CD14-positive monocyte (primary cell): Measurements from ENCODE around the gene S100Z. TPM values are rescaled to one million over a fixed set of nuclear protein-coding genes. Genes with fewer than 3 reads are reported as not detected.
A peak's percentile ranks its signal among the peaks of the same experiment; 100 is the strongest.

Experiments used
- DNase-seq, 3 donors: peaks; one replicate each; pipeline ENCODE4 v3.0.0-alpha.2; 2011 to 2022
- H2AFZ ChIP-seq: 2 replicates; pipeline ENCODE4 v1.6.0; 2012; ENCODE audit warnings: mild to moderate bottlenecking, low read depth, low read length, inconsistent platforms; ENCODE audit not compliant: insufficient read depth, poor library complexity, severe bottlenecking
- H3K27ac ChIP-seq, 2 donors: 1 replicate in 1 of 2; 2 replicates in 1 of 2; pipeline ENCODE4 v1.5.1; 2012 to 2013; ENCODE audit warnings: low read length in 2 of 2, control low read depth in 1 of 2, inconsistent platforms in 1 of 2, low read depth in 1 of 2, mild to moderate bottlenecking in 1 of 2
- H3K27me3 ChIP-seq, 2 donors: one replicate each; pipeline versions ENCODE4 v1.6.0 to v1.6.1; 2011 to 2013; ENCODE audit warnings: low read length in 2 of 2; ENCODE audit not compliant: control insufficient read depth in 2 of 2, insufficient read depth in 2 of 2
- H3K36me3 ChIP-seq, 2 donors: replicated peaks in 1 of 2; 1 replicate in 1 of 2; 2 replicates in 1 of 2; pipeline versions ENCODE4 v1.5.1 to v1.6.1; 2012 to 2013; ENCODE audit warnings: low read length in 2 of 2, control low read depth in 1 of 2, inconsistent platforms in 1 of 2, mild to moderate bottlenecking in 1 of 2; ENCODE audit not compliant: insufficient read depth in 2 of 2, control insufficient read depth in 1 of 2
- H3K4me1 ChIP-seq, 2 donors: 1 replicate in 1 of 2; 2 replicates in 1 of 2; pipeline versions ENCODE4 v1.5.1 to v1.6.1; 2012 to 2013; ENCODE audit warnings: low read length in 2 of 2, control low read depth in 1 of 2, inconsistent platforms in 1 of 2, mild to moderate bottlenecking in 1 of 2, moderate library complexity in 1 of 2; ENCODE audit not compliant: insufficient read depth in 2 of 2, control insufficient read depth in 1 of 2
- H3K4me2 ChIP-seq: replicated peaks from 2 replicates; pipeline ENCODE3; 2012; ENCODE audit warnings: low read length, moderate library complexity, mild to moderate bottlenecking; ENCODE audit not compliant: poor library complexity, severe bottlenecking; ENCODE audit errors: extremely low read depth
- H3K4me3 ChIP-seq, 3 experiments: fragments of 200-600 bp in 1 of 3; sonication (generic) in 1 of 3; replicated peaks in 1 of 3; 1 replicate in 2 of 3; 2 replicates in 1 of 3; pipeline ENCODE4 v1.5.1; 2011 to 2013; ENCODE audit warnings: low read length in 3 of 3, mild to moderate bottlenecking in 3 of 3, control low read depth in 2 of 3, low read depth in 2 of 3, inconsistent platforms in 1 of 3, moderate library complexity in 1 of 3
- H3K79me2 ChIP-seq: 2 replicates; pipeline ENCODE4 v1.6.0; 2012; ENCODE audit warnings: mild to moderate bottlenecking, control low read depth, inconsistent platforms, low read length, moderate library complexity; ENCODE audit not compliant: insufficient read depth
- H3K9ac ChIP-seq: 2 replicates; pipeline ENCODE4 v1.6.0; 2017; ENCODE audit warnings: low read length, mild to moderate bottlenecking; ENCODE audit not compliant: insufficient read depth, poor library complexity, severe bottlenecking
- H3K9me3 ChIP-seq, 2 donors: replicated peaks in 1 of 2; 1 replicate in 1 of 2; 2 replicates in 1 of 2; pipeline versions ENCODE4 v1.5.1 to v1.6.1; 2012 to 2013; ENCODE audit warnings: low read length in 2 of 2, control low read depth in 1 of 2; ENCODE audit not compliant: control insufficient read depth in 1 of 2, insufficient read depth in 1 of 2
- H4K20me1 ChIP-seq: 2 replicates; pipeline ENCODE4 v1.6.0; 2012; ENCODE audit warnings: mild to moderate bottlenecking, low read length, control low read depth, moderate library complexity; ENCODE audit not compliant: insufficient read depth
- H3K27ac Mint-ChIP-seq, 7 donors: one replicate each; pipeline ENCODE4 v1.8.0; 2020; ENCODE audit warnings: mild to moderate bottlenecking in 7 of 7, mixed read lengths in 7 of 7, moderate library complexity in 6 of 7, inconsistent platforms in 2 of 7
- H3K27me3 Mint-ChIP-seq, 3 donors: one replicate each; pipeline ENCODE4 v1.8.0; 2021 to 2022; ENCODE audit warnings: low read depth in 3 of 3, mild to moderate bottlenecking in 3 of 3, mixed read lengths in 3 of 3, moderate library complexity in 3 of 3, inconsistent platforms in 1 of 3
- H3K36me3 Mint-ChIP-seq, 2 donors: one replicate each; pipeline ENCODE4 v1.8.0; 2020; ENCODE audit warnings: mixed read lengths in 2 of 2, inconsistent platforms in 1 of 2, mild to moderate bottlenecking in 1 of 2
- H3K4me1 Mint-ChIP-seq: one replicate; pipeline ENCODE4 v1.8.0; 2020; ENCODE audit warnings: mild to moderate bottlenecking, mixed read lengths
- H3K4me3 Mint-ChIP-seq, 2 donors: one replicate each; pipeline ENCODE4 v1.8.0; 2020; ENCODE audit warnings: mild to moderate bottlenecking in 2 of 2, mixed read lengths in 2 of 2, moderate library complexity in 1 of 2
- H3K9me3 Mint-ChIP-seq, 7 donors: one replicate each; pipeline ENCODE4 v1.8.0; 2020 to 2022; ENCODE audit warnings: mixed read lengths in 7 of 7, mild to moderate bottlenecking in 6 of 7, moderate library complexity in 6 of 7, inconsistent platforms in 2 of 7
- WGBS: methylation state at CpG from one replicate; pipeline ENCODE4 v1.1.5; 2013; ENCODE audit warnings: missing lambda C conversion rate; ENCODE audit not compliant: insufficient coverage; 5-methylcytosine and 5-hydroxymethylcytosine counted together
- intact Hi-C, 2 donors: fragments of 100-400 bp; cut with micrococcal nuclease; formaldehyde crosslinking; loops; one replicate each; pipeline versions ENCODE4 v1.15.0 to v1.15.1; 2023
- polyA plus RNA-seq, 3 donors: library from polyadenylated mRNA; depleted of rRNA in 1 of 3; unstranded in 2 of 3; stranded (reverse) in 1 of 3; fragments of 300-500 nt in 2 of 3; fragments of >200 nt in 1 of 3; fragmentation: Illumina TruSeq in 2 of 3; gene quantifications; 1 replicate in 2 of 3; 2 replicates in 1 of 3; pipeline ENCODE4 v1.2.3, GENCODE V29; 2012 to 2021
- TF ChIP-seq, protein P1 (sequence below): fragments of 200-600 bp; IDR thresholded peaks from one replicate; pipeline ENCODE4 v1.8.0; 2022; ENCODE audit warnings: antibody characterized with exemption, mild to moderate bottlenecking

Gene S100Z
- polyA plus RNA-seq, 3 donors: 13.4 to 39.3 (median 21.2) TPM

- TF ChIP-seq, protein P1, sequence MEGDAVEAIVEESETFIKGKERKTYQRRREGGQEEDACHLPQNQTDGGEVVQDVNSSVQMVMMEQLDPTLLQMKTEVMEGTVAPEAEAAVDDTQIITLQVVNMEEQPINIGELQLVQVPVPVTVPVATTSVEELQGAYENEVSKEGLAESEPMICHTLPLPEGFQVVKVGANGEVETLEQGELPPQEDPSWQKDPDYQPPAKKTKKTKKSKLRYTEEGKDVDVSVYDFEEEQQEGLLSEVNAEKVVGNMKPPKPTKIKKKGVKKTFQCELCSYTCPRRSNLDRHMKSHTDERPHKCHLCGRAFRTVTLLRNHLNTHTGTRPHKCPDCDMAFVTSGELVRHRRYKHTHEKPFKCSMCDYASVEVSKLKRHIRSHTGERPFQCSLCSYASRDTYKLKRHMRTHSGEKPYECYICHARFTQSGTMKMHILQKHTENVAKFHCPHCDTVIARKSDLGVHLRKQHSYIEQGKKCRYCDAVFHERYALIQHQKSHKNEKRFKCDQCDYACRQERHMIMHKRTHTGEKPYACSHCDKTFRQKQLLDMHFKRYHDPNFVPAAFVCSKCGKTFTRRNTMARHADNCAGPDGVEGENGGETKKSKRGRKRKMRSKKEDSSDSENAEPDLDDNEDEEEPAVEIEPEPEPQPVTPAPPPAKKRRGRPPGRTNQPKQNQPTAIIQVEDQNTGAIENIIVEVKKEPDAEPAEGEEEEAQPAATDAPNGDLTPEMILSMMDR: no peak
- WGBS: no CpG with 5 or more reads among the region's 2 CpGs
- Histone ChIP-seq H3K27me3 (no peaks in the 10 kb centered on the region), H3K79me2 (no peaks in the 10 kb centered on the region), H2AFZ (no peak overlapping the region), H3K4me3 (no peak overlapping the region), H4K20me1 (no peaks in the 10 kb centered on the region), H3K36me3 (no peaks in the 10 kb centered on the region), H3K9ac (no peak overlapping the region), H3K4me1 (peaks cover 3 to 4% of the 10 kb centered on the region in 2 donors), H3K4me2 (no peak overlapping the region), H3K9me3 (no peaks in the 10 kb centered on the region), H3K27ac (no peak overlapping the region)
- Mint-ChIP-seq H3K27ac (no peak overlapping the region), H3K9me3 (peaks cover 0 to 4% (median under 1%) of the 10 kb centered on the region in 7 donors), H3K4me3 (no peak overlapping the region), H3K4me1 (peaks cover 20% of the 10 kb centered on the region), H3K36me3 (no peaks in the 10 kb centered on the region), H3K27me3 (peaks cover 0 to 3% (median 3%) of the 10 kb centered on the region in 3 donors)
- DNase-seq: no peak
- intact Hi-C loops: no loop called here
Observed at GRCh38 chr5:76946090-76946489, 96.3 kb downstream of the S100Z start.

- no peak overlapping the region for H2AFZ ChIP-seq
- TF ChIP-seq, protein P1: no peak
- no peaks in the 10 kb centered on the region for H3K36me3 Mint-ChIP-seq
Observed at GRCh38 chr5:76947082-76947503, 97.3 kb downstream of the S100Z start.

More at GRCh38 chr5:76947082-76947503, 97.3 kb downstream of the S100Z start:
- no peaks in the 10 kb centered on the region for H3K79me2 ChIP-seq
- H3K9me3 ChIP-seq: no peaks in the 10 kb centered on the region
- Mint-ChIP-seq H3K27me3 (peaks cover 4 to 9% (median 5%) of the 10 kb centered on the region in 3 donors), H3K4me1 (peaks cover 20% of the 10 kb centered on the region), H3K4me3 (peak overlapping the region in 1 of 2 donors; percentile 37), H3K9me3 (peaks cover 0 to 4% (median 0%) of the 10 kb centered on the region in 7 donors), H3K27ac (no peak overlapping the region)
- 43% methylated on average over 2 of the region's 4 CpGs for WGBS
- no peak overlapping the region for H3K4me3 ChIP-seq
- H3K27ac ChIP-seq: no peak overlapping the region
- H3K27me3 ChIP-seq: peaks cover 3 to 5% of the 10 kb centered on the region in 2 donors
- DNase-seq: no peak
- H4K20me1 ChIP-seq: no peaks in the 10 kb centered on the region
- H3K36me3 ChIP-seq: no peaks in the 10 kb centered on the region
- no peak overlapping the region for H3K4me2 ChIP-seq
- H3K4me1 ChIP-seq: peaks cover 3 to 4% of the 10 kb centered on the region in 2 donors
- intact Hi-C loops: no loop called here
- H3K9ac ChIP-seq: no peak overlapping the region
